Chondrocyte (in vitro differentiated cells): ENCODE measurements around the gene ADRB2. TPM values are rescaled to one million over a fixed set of nuclear protein-coding genes. Genes with fewer than 3 reads are reported as not detected.

ENCODE experiments used
- DNase-seq: peaks from one replicate; pipeline ENCODE4 v3.0.0; 2021; ENCODE audit warnings: mixed read lengths, low spot score
- H3K27ac Mint-ChIP-seq: one replicate; pipeline ENCODE4 v1.8.0; 2021; ENCODE audit warnings: mild to moderate bottlenecking, moderate library complexity, mixed read lengths; ENCODE audit not compliant: unreplicated experiment
- H3K27me3 Mint-ChIP-seq: 2 replicates; pipeline ENCODE4 v1.8.0; 2021; ENCODE audit warnings: low read depth, mixed read lengths
- H3K36me3 Mint-ChIP-seq: 2 replicates; pipeline ENCODE4 v1.8.0; 2021; ENCODE audit warnings: low read depth, mixed read lengths
- H3K4me1 Mint-ChIP-seq: 2 replicates; pipeline ENCODE4 v1.8.0; 2021; ENCODE audit warnings: low read depth, mild to moderate bottlenecking, mixed read lengths
- H3K4me3 Mint-ChIP-seq: one replicate; pipeline ENCODE4 v1.8.0; 2021; ENCODE audit warnings: mild to moderate bottlenecking, moderate library complexity, mixed read lengths; ENCODE audit not compliant: unreplicated experiment
- H3K9me3 Mint-ChIP-seq: 2 replicates; pipeline ENCODE4 v1.8.0; 2021; ENCODE audit warnings: low read depth, mixed read lengths
- total RNA-seq: library from RNA; stranded (reverse); gene quantifications from 3 replicates; pipeline ENCODE4 v1.2.1, GENCODE V29; 2021
- TF ChIP-seq, protein P1 (sequence below): fragments of 200-600 bp; sonication (generic); IDR thresholded peaks from 2 replicates; pipeline ENCODE4 v1.5.0; 2021; ENCODE audit warnings: antibody characterized with exemption, mild to moderate bottlenecking, moderate library complexity

The ADRB2 gene
- total RNA-seq, 1 donor from 2014 or later = 0.40 TPM

GRCh38 chr5:148816357-148816756 is 10.1 kb upstream of the ADRB2 start:
- DNase-seq = no peak
- Mint-ChIP-seq H3K4me1 (no peaks in the 10 kb centered on the region), H3K9me3 (no peaks in the 10 kb centered on the region), H3K36me3 (no peaks in the 10 kb centered on the region), H3K27me3 (peaks cover 18% of the 10 kb centered on the region), H3K27ac (no peak overlapping the region), H3K4me3 (no peak overlapping the region)
- TF ChIP-seq, protein P1, sequence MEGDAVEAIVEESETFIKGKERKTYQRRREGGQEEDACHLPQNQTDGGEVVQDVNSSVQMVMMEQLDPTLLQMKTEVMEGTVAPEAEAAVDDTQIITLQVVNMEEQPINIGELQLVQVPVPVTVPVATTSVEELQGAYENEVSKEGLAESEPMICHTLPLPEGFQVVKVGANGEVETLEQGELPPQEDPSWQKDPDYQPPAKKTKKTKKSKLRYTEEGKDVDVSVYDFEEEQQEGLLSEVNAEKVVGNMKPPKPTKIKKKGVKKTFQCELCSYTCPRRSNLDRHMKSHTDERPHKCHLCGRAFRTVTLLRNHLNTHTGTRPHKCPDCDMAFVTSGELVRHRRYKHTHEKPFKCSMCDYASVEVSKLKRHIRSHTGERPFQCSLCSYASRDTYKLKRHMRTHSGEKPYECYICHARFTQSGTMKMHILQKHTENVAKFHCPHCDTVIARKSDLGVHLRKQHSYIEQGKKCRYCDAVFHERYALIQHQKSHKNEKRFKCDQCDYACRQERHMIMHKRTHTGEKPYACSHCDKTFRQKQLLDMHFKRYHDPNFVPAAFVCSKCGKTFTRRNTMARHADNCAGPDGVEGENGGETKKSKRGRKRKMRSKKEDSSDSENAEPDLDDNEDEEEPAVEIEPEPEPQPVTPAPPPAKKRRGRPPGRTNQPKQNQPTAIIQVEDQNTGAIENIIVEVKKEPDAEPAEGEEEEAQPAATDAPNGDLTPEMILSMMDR = no peak

GRCh38 chr5:148816782-148817181 is 9.6 kb upstream of the ADRB2 start:
- no peak overlapping the region for H3K4me3 Mint-ChIP-seq
- no peaks in the 10 kb centered on the region for H3K36me3 Mint-ChIP-seq
- no peak overlapping the region for H3K27ac Mint-ChIP-seq
- TF ChIP-seq, protein P1 = no peak
- no peak for DNase-seq
- no peaks in the 10 kb centered on the region for H3K4me1 Mint-ChIP-seq
- H3K27me3 Mint-ChIP-seq = peaks cover 18% of the 10 kb centered on the region
- no peaks in the 10 kb centered on the region for H3K9me3 Mint-ChIP-seq

DNA sequence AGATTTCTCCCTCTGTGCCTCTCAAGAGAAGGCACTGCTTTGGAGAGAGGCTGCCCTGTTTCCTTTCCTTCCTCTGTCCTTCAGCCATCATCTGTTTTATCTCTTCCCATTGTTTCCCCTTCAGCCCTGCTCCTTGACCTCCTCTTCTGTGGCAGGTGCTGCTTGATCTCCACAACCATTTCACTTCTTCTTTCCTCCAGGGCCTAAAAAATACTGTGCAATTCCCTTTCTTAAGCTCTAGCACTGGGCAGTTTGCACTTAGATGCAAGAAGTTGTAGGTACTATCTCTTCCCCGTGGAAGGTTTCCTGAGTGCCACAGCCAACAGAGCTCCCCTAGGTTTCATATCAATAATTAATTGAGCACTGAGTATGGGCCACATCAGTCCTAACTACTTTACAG is 8.8 kb upstream of the ADRB2 start:
- Mint-ChIP-seq H3K9me3 (no peaks in the 10 kb centered on the region), H3K36me3 (no peaks in the 10 kb centered on the region), H3K4me1 (no peaks in the 10 kb centered on the region), H3K4me3 (no peak overlapping the region), H3K27me3 (peaks cover 18% of the 10 kb centered on the region), H3K27ac (no peak overlapping the region)
- no peak for DNase-seq
- TF ChIP-seq, protein P1 = no peak

- H3K9me3 Mint-ChIP-seq = no peaks in the 10 kb centered on the region
- no peak overlapping the region for H3K4me3 Mint-ChIP-seq
- DNase-seq = no peak
- TF ChIP-seq, protein P1 = peak; percentile 84
- no peaks in the 10 kb centered on the region for H3K36me3 Mint-ChIP-seq
- no peak overlapping the region for H3K27ac Mint-ChIP-seq
- H3K27me3 Mint-ChIP-seq = peaks cover 16% of the 10 kb centered on the region
- peaks cover 4% of the 10 kb centered on the region for H3K4me1 Mint-ChIP-seq
These were observed 5.7 kb upstream of the ADRB2 start for GRCh38 chr5:148820461-148821395.

DNA sequence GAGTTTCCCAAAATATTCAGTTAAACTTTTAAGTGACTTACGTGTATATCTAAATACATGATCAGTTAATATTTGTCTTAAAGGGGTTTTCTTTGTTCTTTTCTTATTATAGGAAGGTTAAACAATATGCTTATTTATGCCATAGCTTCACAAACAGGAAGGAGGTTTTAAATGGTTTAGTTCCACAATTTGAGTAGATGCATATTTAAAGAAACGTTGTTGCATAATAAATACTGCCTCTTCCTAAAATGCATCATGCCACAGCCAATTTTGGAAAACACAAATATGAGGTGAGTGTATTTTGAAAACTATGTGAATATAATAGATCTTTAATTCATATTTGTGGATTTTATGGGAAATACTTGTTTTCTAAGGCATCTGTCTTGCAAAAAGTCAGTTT is 2.5 kb upstream of the ADRB2 start:
- TF ChIP-seq, protein P1 = no peak
- no peak overlapping the region for H3K4me3 Mint-ChIP-seq
- peaks cover 4% of the 10 kb centered on the region for H3K27me3 Mint-ChIP-seq
- H3K27ac Mint-ChIP-seq = no peak overlapping the region
- H3K36me3 Mint-ChIP-seq = no peaks in the 10 kb centered on the region
- DNase-seq = no peak
- no peaks in the 10 kb centered on the region for H3K9me3 Mint-ChIP-seq
- H3K4me1 Mint-ChIP-seq = peaks cover 27% of the 10 kb centered on the region
